DND-41 (cell line): ENCODE measurements around the gene CAPN2.

Experiments
- EZH2 ChIP-seq: IDR thresholded peaks from 3 replicates; pipeline ENCODE4 v1.6.1; 2012; ENCODE audit warnings: borderline replicate concordance, low read depth, mild to moderate bottlenecking, moderate library complexity, low read length, inconsistent platforms; ENCODE audit not compliant: severe bottlenecking
- TF ChIP-seq, protein P1 (sequence below): IDR thresholded peaks from 2 replicates; pipeline ENCODE4 v1.5.1; 2012; ENCODE audit warnings: borderline replicate concordance, low read length, moderate library complexity, mild to moderate bottlenecking; ENCODE audit not compliant: poor library complexity, severe bottlenecking; ENCODE audit errors: extremely low read depth

DNA sequence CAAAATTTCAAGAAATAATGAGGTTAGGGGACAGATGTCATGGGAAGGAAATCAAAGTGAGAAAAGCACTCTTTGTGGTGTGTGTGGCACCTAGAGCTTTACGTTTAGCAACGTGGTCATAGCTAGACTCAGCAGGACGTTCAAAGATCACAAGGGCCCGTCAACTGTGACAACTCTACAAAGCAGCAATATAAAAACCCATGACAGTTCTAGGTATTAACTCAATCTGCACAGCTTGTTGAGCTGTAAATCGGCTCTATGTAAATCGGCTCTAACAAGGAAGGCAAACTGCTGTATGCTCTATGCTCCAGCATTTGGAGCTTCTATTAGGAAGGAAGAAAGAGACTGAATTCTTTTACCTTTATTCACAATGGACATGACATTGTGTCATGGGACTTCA is 68.6 kb downstream of the CAPN2 start:
- TF ChIP-seq, protein P1, sequence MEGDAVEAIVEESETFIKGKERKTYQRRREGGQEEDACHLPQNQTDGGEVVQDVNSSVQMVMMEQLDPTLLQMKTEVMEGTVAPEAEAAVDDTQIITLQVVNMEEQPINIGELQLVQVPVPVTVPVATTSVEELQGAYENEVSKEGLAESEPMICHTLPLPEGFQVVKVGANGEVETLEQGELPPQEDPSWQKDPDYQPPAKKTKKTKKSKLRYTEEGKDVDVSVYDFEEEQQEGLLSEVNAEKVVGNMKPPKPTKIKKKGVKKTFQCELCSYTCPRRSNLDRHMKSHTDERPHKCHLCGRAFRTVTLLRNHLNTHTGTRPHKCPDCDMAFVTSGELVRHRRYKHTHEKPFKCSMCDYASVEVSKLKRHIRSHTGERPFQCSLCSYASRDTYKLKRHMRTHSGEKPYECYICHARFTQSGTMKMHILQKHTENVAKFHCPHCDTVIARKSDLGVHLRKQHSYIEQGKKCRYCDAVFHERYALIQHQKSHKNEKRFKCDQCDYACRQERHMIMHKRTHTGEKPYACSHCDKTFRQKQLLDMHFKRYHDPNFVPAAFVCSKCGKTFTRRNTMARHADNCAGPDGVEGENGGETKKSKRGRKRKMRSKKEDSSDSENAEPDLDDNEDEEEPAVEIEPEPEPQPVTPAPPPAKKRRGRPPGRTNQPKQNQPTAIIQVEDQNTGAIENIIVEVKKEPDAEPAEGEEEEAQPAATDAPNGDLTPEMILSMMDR, result no peak
- no peak for TF ChIP-seq EZH2
